Loucy (cell line): ENCODE measurements around the gene NAALADL2.
"Not testable (repeated sequence)": the region's sequence is repeated elsewhere in the genome, so short reads cannot be mapped to it uniquely, and the experiment has no call there.

Experiments used
- EZH2phosphoT487 ChIP-seq: fragments of 200-600 bp; IDR thresholded peaks from 2 replicates; pipeline ENCODE4 v1.6.1; 2018; ENCODE audit warnings: antibody characterized with exemption, mild to moderate bottlenecking, moderate library complexity, borderline replicate concordance
- TF ChIP-seq, protein P1 (sequence below): fragments of 200-600 bp; sonication (generic); conservative IDR thresholded peaks from 2 replicates; pipeline ENCODE4 v1.5.1; 2014; ENCODE audit warnings: mild to moderate bottlenecking, antibody characterized with exemption, low read length

DNA sequence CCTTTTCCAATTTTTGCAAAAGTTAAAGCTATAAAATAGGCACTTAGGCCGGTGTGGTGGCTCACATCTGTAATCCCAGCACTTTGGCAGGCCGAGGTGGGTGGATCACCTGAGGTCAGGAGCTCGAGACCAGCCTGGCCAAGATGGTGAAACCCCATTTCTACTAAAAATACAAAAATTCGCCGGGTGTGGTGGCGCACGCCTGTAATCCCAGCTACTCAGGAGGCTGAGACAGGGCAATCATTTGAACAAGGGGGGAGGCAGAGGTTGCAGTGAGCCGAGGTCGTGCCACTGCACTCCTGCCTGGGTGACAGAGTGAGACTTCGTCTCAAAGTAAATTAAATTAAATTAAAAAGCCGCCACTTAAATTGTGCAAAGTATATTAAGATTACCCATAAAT lies 412.3 kb downstream of the NAALADL2 start:
- TF ChIP-seq, protein P1, sequence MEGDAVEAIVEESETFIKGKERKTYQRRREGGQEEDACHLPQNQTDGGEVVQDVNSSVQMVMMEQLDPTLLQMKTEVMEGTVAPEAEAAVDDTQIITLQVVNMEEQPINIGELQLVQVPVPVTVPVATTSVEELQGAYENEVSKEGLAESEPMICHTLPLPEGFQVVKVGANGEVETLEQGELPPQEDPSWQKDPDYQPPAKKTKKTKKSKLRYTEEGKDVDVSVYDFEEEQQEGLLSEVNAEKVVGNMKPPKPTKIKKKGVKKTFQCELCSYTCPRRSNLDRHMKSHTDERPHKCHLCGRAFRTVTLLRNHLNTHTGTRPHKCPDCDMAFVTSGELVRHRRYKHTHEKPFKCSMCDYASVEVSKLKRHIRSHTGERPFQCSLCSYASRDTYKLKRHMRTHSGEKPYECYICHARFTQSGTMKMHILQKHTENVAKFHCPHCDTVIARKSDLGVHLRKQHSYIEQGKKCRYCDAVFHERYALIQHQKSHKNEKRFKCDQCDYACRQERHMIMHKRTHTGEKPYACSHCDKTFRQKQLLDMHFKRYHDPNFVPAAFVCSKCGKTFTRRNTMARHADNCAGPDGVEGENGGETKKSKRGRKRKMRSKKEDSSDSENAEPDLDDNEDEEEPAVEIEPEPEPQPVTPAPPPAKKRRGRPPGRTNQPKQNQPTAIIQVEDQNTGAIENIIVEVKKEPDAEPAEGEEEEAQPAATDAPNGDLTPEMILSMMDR: not testable (repeated sequence)
- not testable (repeated sequence) for TF ChIP-seq EZH2phosphoT487
